NCI-H446 (cell line): ENCODE results near the gene DNAH10.

Source experiments
- DNase-seq, 2 experiments: peaks; one replicate each; lab custom pipeline; 2025; lab: John Stamatoyannopoulos, UW

Gene DNAH10

DNA sequence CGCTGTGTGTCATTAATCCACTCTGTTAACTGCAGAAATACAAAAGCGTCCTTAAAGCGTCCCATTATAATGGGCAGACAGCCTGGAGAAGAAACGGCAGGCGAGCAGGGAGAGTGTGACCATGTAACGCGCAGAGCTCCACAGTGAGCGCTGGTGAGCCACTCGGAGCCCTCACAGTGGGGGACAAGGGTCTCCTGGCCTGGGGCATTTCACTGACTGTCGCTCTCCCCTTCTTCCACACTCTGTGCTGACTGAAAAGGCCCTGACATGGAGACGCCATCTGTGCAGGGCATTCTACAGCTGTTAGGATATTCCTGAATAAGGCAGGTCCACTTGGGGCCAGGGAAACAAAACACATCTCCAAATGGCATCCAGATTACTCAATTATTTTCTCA is 186.3 kb downstream of the DNAH10 start:
- no peak for DNase-seq

DNA sequence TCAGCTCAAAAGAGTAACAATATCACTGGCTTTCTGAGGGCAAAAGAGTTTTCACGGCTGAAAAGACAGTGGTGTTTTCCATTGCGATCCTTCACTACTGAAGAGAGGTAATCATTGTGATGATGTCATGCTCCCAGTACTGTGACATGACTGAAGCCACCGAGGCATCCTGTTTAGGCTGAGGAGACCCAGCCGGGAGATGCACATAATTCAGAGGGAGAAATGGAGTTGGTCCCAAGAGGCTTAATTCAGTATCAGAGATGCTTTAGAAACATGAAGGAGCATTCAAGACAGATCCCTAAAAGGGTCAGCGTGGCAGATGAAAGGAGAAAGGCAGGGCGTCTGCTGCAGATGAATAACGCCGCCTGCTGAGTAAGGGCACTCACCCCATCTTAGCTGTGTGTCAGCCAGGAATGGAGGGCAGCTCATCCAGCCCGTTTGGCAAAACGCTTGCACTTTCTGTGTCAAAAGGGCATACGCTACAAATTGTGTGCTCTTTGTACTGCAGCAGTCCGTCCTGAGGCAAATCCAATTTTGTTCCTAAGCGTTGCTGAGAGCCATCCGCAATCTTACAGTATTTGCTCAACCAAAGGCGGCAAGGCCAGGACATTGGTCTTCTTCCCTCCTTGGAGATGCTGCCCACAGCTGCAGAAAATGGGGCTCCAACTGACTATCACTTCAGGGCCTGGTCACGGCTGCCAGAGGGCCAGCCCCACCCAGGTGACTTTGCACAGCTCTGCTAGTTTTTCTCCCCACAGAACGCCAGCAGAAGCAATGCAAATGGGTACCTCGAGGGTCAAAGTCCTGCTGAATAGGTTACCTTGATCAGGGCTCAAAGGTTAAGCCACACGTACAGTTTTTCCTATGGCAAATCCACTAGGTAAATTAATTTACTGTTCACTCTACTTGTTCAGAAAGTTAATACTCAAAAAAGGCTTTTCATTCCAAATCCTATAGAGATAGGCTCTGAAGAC is 187.0 kb downstream of the DNAH10 start:
- no peak for DNase-seq

DNA sequence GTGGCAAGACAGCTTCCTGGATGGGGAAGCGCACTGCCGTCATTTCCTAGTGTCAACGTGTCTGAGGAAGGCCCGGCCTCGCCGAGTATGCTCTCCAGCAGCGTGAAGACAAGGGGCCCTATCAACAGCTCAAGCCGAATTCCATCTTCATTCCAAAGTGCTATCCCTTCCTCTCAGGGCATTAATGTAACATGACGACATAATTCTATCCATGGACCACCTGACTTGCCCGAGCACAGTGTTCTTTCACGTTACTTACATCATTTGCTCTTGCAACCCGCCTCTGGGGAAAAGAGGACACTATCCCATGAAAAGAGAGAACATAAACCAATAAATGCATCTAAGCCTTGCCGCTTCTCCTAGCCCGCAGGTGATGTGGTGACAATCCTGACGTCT is 187.7 kb downstream of the DNAH10 start:
- no peak for DNase-seq

DNA sequence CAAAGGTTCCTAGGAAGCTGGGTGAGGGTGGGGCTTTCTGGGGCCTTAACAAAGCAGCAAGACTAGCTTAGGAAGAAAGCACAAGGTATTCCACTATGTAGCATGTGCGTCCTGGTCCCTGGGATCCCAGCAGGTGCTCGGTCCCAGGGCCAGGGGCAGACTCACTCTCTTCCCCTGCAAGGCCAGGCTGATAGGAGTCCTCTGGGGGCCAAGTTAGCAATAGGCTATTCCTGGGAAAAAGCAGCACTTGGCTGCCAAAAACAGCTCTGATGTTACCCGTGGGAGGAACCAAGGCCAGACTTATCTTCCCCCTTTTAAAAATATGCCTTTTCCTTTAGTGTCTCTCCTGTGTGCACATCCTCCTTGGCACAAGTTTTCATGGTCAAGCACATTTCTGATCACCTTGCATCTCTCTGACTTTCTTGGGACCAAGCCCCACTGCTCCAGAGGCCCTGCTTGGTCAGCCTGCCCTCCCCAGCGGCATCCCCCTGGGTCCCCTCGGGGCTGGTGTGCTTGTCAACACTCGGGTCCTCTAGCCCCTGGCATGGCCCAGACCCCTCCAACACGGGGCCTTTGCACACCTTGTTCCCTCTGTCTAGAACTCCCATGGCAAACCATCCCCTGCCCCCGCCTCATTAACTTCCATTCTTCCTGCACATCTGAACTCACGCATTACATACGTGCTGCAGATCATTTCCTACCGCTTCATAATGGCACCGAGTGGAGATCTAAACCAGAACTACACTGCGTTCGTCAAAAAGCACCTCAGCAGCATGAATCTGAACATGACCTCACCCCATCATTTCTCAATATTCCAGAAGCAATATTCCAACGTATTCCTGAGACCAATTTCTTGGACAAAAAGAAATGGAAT is 188.6 kb downstream of the DNAH10 start:
- DNase-seq, result no peak

DNA sequence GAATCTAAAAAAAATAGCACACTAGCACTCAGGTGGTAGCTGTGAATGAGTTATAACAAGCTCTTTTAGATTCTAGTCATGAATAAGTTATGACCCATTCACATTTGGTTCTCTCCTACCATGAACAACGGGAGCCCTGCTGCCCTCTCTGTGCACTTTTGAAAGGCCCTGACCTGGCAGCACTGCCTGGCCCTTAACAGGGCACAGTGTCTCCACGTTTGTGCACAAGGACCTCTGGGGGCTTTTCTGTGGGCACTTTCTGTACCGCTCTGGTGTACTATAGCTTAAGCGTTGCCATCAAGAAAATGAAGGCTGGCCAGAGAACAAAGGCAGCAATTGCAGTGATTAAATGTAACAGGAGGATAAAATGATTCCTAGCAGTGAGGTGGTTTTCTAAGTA is 189.4 kb downstream of the DNAH10 start:
- DNase-seq, result no peak

DNA sequence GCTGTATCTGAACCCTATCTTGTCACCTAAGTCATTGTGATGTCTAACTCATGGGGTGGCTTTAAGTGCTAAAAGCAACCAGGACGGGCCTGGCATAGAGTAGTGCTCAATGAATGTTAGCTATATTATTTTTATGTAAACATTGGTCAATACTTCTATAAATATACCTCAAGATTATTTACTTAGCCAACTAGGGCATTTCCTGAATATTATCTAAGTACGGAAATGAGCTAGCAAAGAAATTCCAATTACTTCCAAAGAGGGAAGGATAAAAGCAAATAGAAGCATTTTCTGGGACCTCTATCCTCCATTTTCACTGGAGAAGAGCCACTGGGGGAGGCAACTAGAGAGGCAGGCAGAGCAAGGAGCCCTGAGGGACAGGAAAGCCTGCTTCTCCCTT is 189.9 kb downstream of the DNAH10 start:
- no peak for DNase-seq

DNA sequence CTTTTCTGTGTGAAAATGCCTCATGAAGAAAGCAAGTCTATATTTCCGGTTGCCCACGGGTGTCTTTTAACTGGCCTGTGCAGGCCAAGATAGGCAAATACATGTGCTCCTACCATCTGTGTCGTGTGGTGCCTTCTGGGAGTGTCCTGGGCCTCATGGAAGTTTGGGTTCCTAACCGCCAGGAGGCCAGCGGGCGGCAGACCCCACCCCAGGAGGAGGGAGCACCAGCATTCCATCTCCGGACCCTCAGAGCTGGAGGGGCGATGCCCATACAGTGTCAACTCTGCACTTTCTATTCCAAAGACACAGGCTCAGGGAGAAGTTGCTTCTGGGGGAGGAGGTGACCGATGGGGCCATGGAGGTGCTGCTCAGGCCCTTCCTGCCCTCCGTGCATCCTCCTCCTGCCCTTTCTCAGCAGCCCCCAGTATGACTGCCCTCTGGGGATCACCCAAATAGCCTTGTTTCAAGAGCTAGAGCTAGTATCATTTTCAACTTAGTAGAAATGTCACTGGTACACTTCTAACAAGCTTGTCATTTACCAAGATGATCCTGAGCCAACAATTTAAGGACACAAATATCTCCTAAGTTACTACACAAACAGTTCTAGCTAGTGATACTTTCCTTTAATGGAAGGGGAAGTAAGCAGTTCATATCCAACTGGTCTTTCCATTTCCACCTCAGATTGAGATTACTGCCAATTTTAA is 192.7 kb downstream of the DNAH10 start:
- DNase-seq, result no peak

DNA sequence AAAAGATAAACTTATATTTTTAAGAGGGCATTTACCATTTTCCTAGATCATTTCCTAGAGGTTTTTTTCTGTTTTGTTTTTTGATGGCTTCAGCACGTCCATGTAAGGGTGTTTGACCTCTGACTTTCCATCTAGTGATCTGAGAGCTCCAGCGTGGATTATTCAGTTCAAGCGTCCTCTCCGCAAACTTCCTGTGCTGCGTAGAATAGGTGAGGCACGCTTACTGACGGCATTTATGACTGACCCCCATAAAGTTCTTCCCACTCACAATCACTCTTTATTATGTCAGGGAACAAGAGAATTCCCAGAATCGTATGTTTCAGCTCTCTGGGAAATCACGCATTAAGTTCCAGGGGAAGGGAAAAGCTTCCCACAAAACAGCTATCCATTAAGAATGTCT is 194.1 kb downstream of the DNAH10 start:
- DNase-seq, result no peak

DNA sequence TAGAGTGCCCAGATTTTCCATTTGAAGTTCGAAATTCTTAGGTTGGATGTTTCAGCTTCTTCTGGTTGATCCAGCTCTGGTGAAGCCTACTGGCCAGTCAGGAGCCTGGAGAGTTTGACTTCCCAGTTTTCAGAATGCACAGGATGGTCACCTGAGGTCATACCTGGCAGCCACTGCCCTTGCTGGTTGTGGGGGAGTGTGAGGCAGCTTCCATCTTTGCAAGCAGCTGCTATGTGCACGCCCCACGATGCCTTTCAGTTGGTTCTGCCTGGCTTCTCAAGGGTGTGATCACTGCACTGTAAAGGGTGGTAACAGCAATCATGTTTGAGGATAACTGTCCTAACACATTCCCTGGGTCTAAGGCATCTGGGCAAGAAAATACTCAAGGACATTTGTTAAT is 195.1 kb downstream of the DNAH10 start:
- DNase-seq, result no peak

DNA sequence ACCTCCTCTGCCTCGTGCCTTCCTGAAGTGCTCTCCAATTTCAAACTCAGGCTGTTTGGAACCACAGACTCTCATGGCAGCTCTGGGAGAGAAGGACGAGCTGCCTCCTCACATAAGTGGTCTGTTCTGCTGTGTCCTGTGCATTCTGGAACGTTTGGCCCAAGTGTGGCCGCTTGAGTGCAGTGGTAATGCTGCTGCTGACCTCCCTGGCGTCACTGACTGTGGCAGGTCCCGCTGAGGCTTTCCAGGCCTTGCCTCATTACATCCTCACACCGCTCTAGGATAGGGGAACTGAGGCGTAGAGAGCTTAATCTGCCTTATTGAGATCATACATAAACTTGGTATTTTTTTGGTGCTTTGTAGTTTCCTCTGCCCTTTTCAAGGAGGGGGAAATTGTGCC is 196.4 kb downstream of the DNAH10 start:
- DNase-seq, result no peak

DNA sequence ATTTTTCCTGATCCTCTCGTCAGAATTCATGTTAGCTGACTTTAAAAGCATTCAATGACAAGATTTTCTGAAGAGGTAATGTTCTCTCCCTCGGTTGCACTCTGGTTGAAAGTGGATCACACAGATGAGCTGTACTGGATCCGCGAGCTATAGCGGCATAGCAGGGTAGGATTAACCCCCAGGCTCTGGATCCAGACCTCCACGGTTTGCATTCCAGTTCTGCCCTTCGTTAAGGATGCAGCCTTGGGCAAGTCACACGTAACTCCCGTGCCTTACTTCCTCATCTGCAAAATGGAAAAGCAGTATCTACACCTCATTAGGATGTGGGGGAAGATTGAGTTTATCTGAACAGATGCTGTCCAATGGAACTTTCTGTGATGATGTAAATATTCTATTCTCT is 196.8 kb downstream of the DNAH10 start:
- DNase-seq, result no peak

DNA sequence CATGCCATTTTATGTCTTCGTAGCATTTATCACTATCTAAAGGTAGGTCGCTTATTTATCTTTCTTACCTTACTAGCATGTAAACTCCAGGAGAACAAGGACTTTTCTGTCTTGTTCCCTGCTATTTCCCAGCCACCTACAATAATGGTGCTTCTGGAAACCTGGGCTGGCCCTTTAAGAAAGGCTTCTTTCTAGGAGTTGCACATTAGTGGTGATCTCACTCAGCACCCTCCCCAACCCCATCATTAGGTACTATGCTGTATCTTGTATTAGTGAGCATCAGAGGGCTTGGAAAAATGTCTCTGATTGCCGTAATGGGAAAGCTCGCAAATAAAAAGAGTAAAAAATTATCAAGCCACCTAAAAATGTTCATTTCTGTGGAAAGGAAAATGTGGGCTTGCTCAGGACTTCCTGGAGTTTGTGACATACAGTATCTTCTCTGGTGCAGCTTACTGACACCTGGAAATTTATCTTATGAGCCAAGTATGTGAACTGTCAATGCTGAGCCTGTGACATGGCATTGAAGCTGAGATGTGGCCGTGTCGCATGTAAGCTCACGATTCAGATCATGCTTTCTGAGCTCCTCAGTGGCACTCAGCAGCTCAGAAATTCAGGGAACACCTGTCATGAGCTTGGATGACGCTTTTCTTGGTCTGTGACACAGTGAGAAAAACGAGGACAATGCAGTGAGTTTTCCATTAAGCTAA is 198.1 kb downstream of the DNAH10 start:
- DNase-seq, result no peak

DNA sequence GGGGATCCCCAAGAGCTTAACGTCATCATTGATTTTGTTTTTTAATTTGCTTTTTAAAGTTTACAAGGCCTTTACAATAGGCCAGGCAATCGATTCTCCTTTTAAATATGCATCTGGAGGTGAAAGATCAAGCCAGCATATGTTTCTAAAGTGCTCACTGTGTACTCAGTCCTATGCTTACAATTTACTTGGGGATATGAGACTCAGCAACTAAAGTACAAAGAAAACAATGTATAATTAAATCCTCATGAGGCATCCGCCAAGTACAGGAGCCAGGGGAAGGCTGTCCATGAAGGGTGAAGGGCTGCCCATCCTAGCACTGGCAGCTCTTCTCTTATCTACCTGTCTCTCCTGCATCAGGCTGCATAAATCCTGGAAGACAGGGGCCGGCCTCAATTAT is 198.8 kb downstream of the DNAH10 start:
- no peak for DNase-seq

DNA sequence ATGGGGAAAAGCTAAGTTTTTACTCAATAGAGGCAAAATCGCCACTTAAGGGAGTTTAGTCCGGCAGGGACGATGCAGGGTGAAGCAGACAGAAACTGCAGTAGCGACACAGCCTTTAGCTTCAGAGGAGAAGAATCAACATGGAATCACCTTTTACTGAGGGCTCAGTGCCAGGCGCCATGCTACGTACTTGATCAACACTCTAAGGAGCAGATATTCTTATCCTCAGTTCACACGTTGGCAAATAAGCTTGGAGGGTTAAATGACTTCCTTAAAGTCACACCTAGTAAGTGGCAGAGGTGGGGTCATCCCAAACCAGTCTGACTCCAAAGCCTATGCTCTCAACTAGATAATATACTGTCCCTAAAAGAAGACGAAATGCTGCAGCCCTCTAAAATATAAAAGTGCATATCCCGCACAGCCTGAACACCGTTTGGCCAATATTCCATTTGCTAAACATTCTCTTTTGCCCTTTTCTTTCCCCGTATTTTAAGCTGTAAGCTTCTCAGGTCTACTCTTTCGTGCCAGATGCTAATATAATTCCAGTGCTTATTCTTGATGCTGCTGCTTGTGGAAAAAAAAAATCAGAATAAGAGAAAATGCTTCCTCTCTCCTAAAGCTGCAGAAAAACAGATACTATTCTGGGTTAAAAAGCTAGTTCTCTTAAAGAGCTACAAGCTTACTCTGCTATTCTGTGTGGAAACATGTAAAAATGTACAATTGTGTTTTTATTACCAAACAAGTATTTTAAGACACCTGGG is 199.7 kb downstream of the DNAH10 start:
- no peak for DNase-seq

DNA sequence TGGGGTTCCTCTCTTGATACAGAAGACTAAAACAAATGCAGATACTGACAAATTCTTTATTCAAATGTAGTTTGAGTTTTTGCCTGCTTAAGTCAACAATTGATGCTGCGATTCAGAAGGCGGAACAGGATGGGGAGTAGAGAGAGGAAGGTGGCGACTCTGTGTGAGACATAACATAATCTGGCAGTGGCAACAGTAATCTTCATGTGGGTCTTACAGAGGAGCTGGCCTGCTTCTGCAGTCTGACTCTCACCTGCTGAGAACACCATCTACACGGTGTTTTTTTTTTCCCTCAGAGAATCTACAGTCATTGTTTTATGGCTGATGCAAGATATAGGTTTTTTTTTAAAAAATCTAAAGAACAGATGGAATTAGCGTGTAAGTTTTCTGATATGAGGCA is 200.4 kb downstream of the DNAH10 start:
- no peak for DNase-seq

DNA sequence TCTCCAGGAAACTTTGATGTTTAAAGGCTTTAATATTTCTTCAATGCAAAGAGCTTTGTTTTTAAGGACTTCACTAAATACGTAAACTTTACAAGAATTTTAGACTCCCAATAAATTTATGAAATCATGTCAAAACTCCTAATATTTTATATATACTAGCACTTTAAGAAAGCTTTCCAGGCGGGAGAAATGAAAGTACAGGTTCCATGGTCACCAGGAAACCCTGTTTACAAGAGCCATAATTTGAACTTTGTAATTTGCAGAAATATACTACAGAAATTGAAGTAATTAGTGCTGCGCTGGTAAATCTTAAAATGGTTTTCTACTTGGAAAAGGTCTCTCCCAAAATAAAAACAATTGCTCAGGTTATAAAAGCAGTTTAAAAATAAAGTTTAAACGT is 201.7 kb downstream of the DNAH10 start:
- no peak for DNase-seq

DNA sequence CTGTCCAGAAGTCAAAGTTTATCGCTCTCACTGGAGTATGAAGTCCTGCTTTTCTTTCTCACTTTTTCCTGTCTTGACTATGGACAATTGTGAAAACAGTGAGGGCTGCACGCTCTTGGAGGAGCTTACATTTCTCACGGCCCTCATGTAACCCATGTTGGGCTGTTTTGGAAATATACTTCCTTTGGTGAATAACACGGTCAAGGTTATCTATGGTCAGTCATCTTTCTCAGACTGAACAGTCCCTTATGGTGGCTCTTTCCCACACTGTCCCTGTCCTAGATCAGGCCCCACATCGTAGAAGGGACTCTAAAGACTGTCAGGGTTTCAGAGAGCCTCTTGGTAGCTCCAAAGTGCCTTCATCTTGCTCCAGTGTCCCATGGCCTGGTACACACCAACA is 203.3 kb downstream of the DNAH10 start:
- no peak for DNase-seq

DNA sequence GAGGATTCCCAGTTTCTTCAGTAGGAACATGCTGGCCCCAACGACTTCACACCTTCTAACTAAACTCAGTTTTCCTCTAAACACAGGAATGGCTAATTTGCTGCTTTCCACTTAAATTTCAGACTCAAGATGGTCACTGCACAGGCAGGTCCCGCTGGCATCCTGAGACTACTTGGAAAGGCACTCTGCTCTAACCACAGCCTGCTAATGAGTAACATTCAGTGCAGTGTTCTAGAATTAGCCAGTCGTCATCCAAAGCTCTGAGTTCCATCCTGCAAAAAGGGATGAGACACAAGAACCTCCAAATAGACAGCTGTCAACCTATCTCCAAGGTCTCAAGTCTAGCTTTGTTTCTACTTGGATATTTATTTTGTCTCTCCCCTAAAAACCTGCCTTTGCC is 204.5 kb downstream of the DNAH10 start:
- DNase-seq, result no peak

DNA sequence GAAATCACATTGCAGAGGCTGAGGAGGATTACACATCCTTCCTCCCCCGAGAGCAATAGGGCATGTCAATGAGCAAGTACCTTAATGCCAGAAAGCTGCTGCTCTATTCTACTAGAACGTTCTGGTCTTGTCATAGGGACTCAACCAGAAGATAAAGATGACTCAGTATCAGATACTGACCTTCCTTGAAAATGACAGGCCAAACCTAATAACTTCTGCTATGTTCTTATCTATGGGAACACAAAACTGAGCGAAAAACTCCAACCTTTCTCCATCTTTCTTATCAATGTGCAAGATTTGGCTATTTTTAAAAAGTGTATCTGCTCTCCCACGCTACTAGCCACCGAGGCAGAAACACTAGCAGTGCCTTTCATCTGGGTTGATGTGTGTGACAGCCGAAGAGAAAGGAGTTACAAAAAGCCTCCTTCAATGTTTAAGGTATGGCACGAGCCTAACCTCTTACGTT is 205.1 kb downstream of the DNAH10 start:
- no peak for DNase-seq

DNA sequence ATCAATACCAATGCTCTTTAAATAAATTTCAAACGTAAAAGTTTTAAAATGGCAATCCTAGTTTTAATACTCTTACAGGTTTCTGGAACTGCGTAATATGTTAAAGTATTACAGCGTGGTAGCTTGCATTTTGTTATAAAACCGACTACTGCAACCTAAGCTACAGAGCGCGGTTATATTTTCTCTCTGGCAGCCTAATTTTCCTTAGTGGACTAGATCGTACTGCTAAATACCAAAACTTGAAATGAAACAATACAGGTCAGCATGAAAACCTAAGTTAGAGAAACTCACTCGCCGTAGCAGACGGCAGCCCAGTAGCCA is 209.3 kb downstream of the DNAH10 start:
- no peak for DNase-seq
